ENCODE measurements around the gene KLK14. TPM values are rescaled to one million over a fixed set of nuclear protein-coding genes. Genes with fewer than 3 reads are reported as not detected.

The KLK14 gene
- total and polyA plus RNA-seq, 10 of the 15 experiments (the other 5 are each of a cell fraction or from before 2014, with no cell fraction given), result not detected

DNA sequence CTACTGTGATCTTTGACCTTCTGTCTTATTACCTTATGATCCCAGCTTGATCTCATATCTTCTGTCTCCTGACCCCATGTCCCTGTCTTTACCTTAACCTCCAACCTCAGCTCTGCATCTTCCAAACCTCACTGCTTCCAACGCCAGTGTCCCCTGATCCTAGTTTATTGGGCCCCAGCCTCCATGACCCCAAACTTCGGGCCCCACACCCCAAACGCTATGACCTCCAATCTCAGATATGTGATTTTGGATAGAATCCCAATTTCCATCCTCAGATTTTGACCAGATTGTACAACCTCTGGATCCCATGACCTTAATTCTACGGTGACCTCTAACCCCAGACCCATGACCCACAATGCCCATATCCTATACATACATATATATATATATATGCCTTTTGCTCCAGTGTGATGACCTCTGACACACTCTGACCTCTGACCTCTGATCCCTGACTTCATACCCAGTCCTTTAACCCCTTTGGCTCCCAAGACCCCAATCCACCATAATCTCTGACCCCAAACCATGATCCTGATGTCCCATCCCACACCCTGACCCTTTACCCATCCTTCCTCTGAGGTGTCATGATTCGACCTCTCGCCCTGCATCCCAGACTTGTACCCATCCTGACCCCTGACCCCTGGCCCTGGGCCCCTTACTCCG is 51.3 kb downstream of the KLK14 start (continued):
- TF ChIP-seq, protein P1, sequence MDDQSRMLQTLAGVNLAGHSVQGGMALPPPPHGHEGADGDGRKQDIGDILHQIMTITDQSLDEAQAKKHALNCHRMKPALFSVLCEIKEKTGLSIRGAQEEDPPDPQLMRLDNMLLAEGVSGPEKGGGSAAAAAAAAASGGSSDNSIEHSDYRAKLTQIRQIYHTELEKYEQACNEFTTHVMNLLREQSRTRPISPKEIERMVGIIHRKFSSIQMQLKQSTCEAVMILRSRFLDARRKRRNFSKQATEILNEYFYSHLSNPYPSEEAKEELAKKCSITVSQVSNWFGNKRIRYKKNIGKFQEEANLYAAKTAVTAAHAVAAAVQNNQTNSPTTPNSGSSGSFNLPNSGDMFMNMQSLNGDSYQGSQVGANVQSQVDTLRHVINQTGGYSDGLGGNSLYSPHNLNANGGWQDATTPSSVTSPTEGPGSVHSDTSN (IDR thresholded peaks at IDR 0.05; ENCODE audit: insufficient replicate concordance, low read depth, low read length), result no peak
- no peak for TF ChIP-seq NFXL1 (IDR thresholded peaks at IDR 0.05; ENCODE audit: borderline replicate concordance)

DNA sequence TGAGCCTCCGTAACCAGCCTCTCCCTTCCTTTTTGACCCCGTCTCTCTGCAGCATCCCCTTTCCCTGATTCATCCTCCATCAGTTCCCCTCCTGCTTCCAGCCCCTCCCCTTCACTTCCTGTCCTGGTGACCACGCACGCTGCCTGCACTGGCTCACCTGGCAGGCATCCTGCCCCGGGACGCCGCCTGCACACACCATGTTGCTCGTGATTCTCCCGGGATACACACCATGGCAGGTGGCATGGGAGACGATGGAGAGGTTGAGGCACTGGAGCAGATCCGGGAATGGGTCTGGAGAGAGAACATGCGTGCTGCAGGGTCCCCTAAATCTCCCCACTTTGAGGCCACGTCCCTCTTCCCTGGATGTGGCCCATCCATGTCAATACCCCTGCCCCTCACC is 52.1 kb downstream of the KLK14 start:
- Histone ChIP-seq H3K9me3 (replicated peaks; ENCODE audit: control insufficient read depth, insufficient read depth, low read length) (no peaks in the 10 kb centered on the region), H3K4me1 (ENCODE audit: control insufficient read depth, insufficient read depth, low read length) (no peaks in the 10 kb centered on the region), H3K27ac (ENCODE audit: control insufficient read depth, insufficient read depth) (no peak overlapping the region), H3K4me3 (no peak overlapping the region), H3K36me3 (ENCODE audit: control insufficient read depth in 2 of 2, insufficient read depth in 2 of 2, low read length in 1 of 2) (no peaks in the 10 kb centered on the region), H2AFZ (ENCODE audit: control insufficient read depth, low read depth, low read length) (no peak overlapping the region), H3K27me3 (replicated peaks in 1 of 2; ENCODE audit: control insufficient read depth in 2 of 2, insufficient read depth in 2 of 2, low read length in 1 of 2) (no peaks in the 10 kb centered on the region; a peak in 1 of 4 replicates), H4K20me1 (ENCODE audit: control insufficient read depth, insufficient read depth) (no peaks in the 10 kb centered on the region), H3K79me2 (ENCODE audit: control insufficient read depth, insufficient read depth, low read length) (no peaks in the 10 kb centered on the region), H3K4me2 (ENCODE audit: control insufficient read depth, insufficient read depth) (no peak overlapping the region), H3K9ac (ENCODE audit: control insufficient read depth, insufficient read depth, low read length) (no peak overlapping the region)
- BruUV-seq (replicated peaks), result no TSS peak
- in situ Hi-C loops (cut with MboI), result no loop called here
- no peak for TF ChIP-seq ZNF207 (IDR thresholded peaks at IDR 0.05; ENCODE audit: borderline replicate concordance)
- no peak for TF ChIP-seq MEF2B (IDR thresholded peaks at IDR 0.05; ENCODE audit: partially characterized antibody, poor library complexity, severe bottlenecking)
- TF ChIP-seq, protein P2, sequence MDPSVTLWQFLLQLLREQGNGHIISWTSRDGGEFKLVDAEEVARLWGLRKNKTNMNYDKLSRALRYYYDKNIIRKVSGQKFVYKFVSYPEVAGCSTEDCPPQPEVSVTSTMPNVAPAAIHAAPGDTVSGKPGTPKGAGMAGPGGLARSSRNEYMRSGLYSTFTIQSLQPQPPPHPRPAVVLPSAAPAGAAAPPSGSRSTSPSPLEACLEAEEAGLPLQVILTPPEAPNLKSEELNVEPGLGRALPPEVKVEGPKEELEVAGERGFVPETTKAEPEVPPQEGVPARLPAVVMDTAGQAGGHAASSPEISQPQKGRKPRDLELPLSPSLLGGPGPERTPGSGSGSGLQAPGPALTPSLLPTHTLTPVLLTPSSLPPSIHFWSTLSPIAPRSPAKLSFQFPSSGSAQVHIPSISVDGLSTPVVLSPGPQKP (IDR thresholded peaks at IDR 0.05; ENCODE audit: low read depth, low read length), result no peak
- TF ChIP-seq ATF7 (IDR thresholded peaks at IDR 0.05; ENCODE audit: low read depth), result no peak
- no peak for TF ChIP-seq POU2F2 (IDR thresholded peaks at IDR 0.05; ENCODE audit: borderline replicate concordance, low read depth, low read length)
- no peak for TF ChIP-seq FOS (IDR thresholded peaks at IDR 0.05; ENCODE audit: borderline replicate concordance, extremely low read depth, insufficient read length)
- no peak for TF ChIP-seq WRNIP1 (IDR thresholded peaks at IDR 0.05; ENCODE audit: borderline replicate concordance, low read depth, low read length)
- no peak for TF ChIP-seq NRF1 (conservative IDR thresholded peaks at IDR 0.05; ENCODE audit: low read depth, low read length)
- TF ChIP-seq FOXM1 (IDR thresholded peaks at IDR 0.05; ENCODE audit: low read depth, low read length), result no peak
- TF ChIP-seq, protein P3, sequence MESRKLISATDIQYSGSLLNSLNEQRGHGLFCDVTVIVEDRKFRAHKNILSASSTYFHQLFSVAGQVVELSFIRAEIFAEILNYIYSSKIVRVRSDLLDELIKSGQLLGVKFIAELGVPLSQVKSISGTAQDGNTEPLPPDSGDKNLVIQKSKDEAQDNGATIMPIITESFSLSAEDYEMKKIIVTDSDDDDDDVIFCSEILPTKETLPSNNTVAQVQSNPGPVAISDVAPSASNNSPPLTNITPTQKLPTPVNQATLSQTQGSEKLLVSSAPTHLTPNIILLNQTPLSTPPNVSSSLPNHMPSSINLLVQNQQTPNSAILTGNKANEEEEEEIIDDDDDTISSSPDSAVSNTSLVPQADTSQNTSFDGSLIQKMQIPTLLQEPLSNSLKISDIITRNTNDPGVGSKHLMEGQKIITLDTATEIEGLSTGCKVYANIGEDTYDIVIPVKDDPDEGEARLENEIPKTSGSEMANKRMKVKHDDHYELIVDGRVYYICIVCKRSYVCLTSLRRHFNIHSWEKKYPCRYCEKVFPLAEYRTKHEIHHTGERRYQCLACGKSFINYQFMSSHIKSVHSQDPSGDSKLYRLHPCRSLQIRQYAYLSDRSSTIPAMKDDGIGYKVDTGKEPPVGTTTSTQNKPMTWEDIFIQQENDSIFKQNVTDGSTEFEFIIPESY (IDR thresholded peaks at IDR 0.05), result no peak
- TF ChIP-seq, protein P4, sequence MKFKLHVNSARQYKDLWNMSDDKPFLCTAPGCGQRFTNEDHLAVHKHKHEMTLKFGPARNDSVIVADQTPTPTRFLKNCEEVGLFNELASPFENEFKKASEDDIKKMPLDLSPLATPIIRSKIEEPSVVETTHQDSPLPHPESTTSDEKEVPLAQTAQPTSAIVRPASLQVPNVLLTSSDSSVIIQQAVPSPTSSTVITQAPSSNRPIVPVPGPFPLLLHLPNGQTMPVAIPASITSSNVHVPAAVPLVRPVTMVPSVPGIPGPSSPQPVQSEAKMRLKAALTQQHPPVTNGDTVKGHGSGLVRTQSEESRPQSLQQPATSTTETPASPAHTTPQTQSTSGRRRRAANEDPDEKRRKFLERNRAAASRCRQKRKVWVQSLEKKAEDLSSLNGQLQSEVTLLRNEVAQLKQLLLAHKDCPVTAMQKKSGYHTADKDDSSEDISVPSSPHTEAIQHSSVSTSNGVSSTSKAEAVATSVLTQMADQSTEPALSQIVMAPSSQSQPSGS (IDR thresholded peaks at IDR 0.05; ENCODE audit: low read length), result no peak
- FAIRE-seq (no peak), DNase-seq (ENCODE audit: low read depth, low spot score) (no peak), ATAC-seq (no peak)
- 33% methylated on average over 13 of the region's 13 CpGs for WGBS (ENCODE audit: insufficient coverage, insufficient replicate concordance, low lambda C conversion rate, missing lambda C conversion rate)
- ChIA-PET SMC1A (ENCODE audit: uncharacterized antibody, unreplicated experiment) (no interaction called here), CTCF (no interaction called here), RAD21 (ENCODE audit: unreplicated experiment) (no interaction called here), POLR2A (no interaction called here)
- intact Hi-C loops (cut with micrococcal nuclease; ENCODE audit: unreplicated experiment), result no loop called here
